ENCODE measurements around the gene AVP.

- TF ChIP-seq CTCF (IDR thresholded peaks at IDR 0.05) (no peak), ZFX (IDR thresholded peaks at IDR 0.05; ENCODE audit: borderline replicate concordance) (no peak)
These were observed 17.1 kb downstream of the AVP start for GRCh38 chr20:3067139-3068014.

All from 22Rv1 (cell line).